Measurements from ENCODE around the gene PLD6.

GRCh38 chr17:17191346-17191792 is 14.8 kb downstream of the PLD6 start:
- TF ChIP-seq POU6F1 (CRISPR knock-in tag; IDR thresholded peaks at IDR 0.05; ENCODE audit: borderline replicate concordance, low read depth) (no peak), ZNF565 (CRISPR knock-in tag; conservative IDR thresholded peaks at IDR 0.05; ENCODE audit: low read depth) (no peak), ARNTL (CRISPR knock-in tag; IDR thresholded peaks at IDR 0.05; ENCODE audit: borderline replicate concordance, low read depth) (no peak), ZFP30 (CRISPR knock-in tag; IDR thresholded peaks at IDR 0.05) (no peak), GLIS3 (CRISPR knock-in tag; IDR thresholded peaks at IDR 0.05) (no peak), ZFP3 (CRISPR knock-in tag; IDR thresholded peaks at IDR 0.05) (no peak), TOX (CRISPR knock-in tag; IDR thresholded peaks at IDR 0.05; ENCODE audit: borderline replicate concordance) (no peak), CSRNP3 (CRISPR knock-in tag; IDR thresholded peaks at IDR 0.05) (no peak), PATZ1 (CRISPR knock-in tag; IDR thresholded peaks at IDR 0.05; ENCODE audit: borderline replicate concordance) (no peak), CREB5 (CRISPR knock-in tag; IDR thresholded peaks at IDR 0.05; ENCODE audit: low read depth) (no peak), SNAI2 (CRISPR knock-in tag; IDR thresholded peaks at IDR 0.05) (no peak), RARB (CRISPR knock-in tag; IDR thresholded peaks at IDR 0.05) (no peak), ZNF70 (CRISPR knock-in tag; IDR thresholded peaks at IDR 0.05) (peak; percentile 46; the same call in 1 of the 2 replicates), ISL1 (CRISPR knock-in tag; IDR thresholded peaks at IDR 0.05) (no peak)

Data from SK-N-SH treated with all-trans-retinoic acid at 6 μM for 48 hours (cell line).